BLaER1 (cell line): ENCODE data around the gene EIF4A3.

Experiments
- H3K27ac ChIP-seq: shearing (Covaris generic); formaldehyde crosslinking; 2 replicates; pipeline ENCODE4 v1.8.1; 2022
- H3K27me3 ChIP-seq: shearing (Covaris generic); formaldehyde crosslinking; 2 replicates; pipeline ENCODE4 v1.8.1; 2022
- H3K36me3 ChIP-seq: shearing (Covaris generic); formaldehyde crosslinking; 2 replicates; pipeline ENCODE4 v1.8.1; 2022
- H3K4me1 ChIP-seq: shearing (Covaris generic); formaldehyde crosslinking; 2 replicates; pipeline ENCODE4 v1.8.1; 2022
- H3K4me2 ChIP-seq: shearing (Covaris generic); formaldehyde crosslinking; 2 replicates; pipeline ENCODE4 v1.8.1; 2022
- H3K4me3 ChIP-seq: shearing (Covaris generic); formaldehyde crosslinking; 2 replicates; pipeline ENCODE4 v1.8.1; 2022
- H3K9ac ChIP-seq: shearing (Covaris generic); formaldehyde crosslinking; 2 replicates; pipeline ENCODE4 v1.8.1; 2022
- H3K9me3 ChIP-seq: shearing (Covaris generic); formaldehyde crosslinking; 2 replicates; pipeline ENCODE4 v1.8.1; 2022
- H4K20me1 ChIP-seq: shearing (Covaris generic); formaldehyde crosslinking; 2 replicates; pipeline ENCODE4 v1.8.1; 2022
- Cebpa-rat ChIP-seq: shearing (Covaris generic); IDR thresholded peaks from 2 replicates; pipeline ENCODE4 v1.8.1; 2022

EIF4A3 gene

DNA sequence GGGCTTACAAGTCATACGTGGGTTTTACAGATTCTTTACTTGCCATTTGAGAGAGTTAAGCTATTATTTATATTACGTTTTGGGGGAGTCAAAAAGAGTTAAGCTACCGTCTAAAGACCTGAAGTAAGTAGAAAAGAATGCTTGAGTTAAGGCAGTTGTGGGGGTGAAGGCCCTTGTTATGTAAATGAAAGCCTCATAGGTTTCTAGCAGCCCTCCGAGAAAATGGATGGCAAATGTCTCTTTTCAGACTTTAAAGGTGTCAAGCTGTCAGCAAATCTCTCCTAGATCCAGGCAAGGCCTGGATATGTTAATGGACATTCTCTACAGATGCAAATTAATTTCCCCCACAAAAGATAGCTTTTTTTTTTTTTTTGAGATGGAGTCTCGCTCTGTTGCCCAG is 7.2 kb upstream of the EIF4A3 start:
- Histone ChIP-seq H3K9me3 (peaks cover 34% of the 10 kb centered on the region), H3K4me3 (no peak overlapping the region), H3K36me3 (no peaks in the 10 kb centered on the region), H3K27ac (no peak overlapping the region; the same call in 1 of the 2 replicates), H3K4me2 (no peak overlapping the region), H3K4me1 (peaks cover 29% of the 10 kb centered on the region), H3K9ac (no peak overlapping the region), H3K27me3 (no peaks in the 10 kb centered on the region), H4K20me1 (no peaks in the 10 kb centered on the region)
- TF ChIP-seq Cebpa-rat = no peak

DNA sequence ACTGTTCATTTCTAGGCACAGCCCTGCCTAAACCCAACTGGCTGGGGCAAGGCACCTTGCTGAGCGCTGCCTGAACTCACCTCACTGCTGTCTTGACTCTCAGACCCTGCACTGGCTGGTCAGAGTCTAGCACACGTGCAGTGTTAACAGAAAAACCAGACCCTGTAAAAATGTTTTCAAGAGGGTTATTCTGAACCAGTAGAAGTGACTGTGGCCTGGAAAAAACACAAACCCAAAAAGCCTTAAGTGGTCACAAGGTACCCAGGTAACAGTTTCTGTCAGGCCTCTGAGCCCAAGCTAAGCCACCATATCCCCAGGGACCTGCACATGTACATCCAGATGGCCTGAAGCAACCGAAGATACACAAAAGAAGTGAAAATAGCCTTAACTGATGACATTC is 6.1 kb upstream of the EIF4A3 start:
- TF ChIP-seq Cebpa-rat = no peak
- Histone ChIP-seq H3K4me3 (no peak overlapping the region), H3K4me1 (peaks cover 41% of the 10 kb centered on the region), H3K36me3 (no peaks in the 10 kb centered on the region), H3K27ac (peak overlapping the region; percentile 65), H4K20me1 (no peaks in the 10 kb centered on the region), H3K4me2 (peak overlapping the region; percentile 61), H3K9ac (no peak overlapping the region), H3K9me3 (peaks cover 34% of the 10 kb centered on the region), H3K27me3 (no peaks in the 10 kb centered on the region)

DNA sequence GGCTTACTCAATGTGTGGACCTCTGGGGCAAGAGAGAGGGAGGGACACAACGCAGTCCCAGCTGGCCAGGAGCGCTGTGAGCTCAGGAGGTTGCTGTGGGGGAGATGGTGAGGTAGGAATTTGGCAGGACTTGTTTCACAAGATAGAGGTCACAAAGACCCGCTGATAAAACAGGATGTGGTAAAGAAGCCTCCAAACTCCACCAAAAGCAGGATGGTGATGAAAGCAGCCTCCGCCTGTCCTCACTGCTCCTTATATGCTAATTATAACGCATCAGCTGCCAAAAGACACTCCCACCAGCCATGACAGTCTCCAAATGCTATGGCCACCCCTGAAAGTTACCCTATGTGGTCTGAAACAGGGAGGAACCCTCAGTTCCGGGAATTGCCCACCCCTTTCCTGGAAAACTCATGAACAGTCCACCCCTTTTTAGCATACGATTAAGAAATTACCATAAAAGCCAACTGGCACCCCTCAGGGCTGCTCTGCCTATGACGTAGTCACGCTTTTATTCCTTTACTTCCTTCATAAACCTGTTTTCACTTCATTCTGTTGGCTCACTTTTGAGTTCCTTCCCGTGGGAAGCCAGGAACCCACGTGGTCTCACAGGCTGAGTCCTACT is 5.3 kb upstream of the EIF4A3 start:
- H3K4me2 ChIP-seq = peak overlapping the region; percentile 61

DNA sequence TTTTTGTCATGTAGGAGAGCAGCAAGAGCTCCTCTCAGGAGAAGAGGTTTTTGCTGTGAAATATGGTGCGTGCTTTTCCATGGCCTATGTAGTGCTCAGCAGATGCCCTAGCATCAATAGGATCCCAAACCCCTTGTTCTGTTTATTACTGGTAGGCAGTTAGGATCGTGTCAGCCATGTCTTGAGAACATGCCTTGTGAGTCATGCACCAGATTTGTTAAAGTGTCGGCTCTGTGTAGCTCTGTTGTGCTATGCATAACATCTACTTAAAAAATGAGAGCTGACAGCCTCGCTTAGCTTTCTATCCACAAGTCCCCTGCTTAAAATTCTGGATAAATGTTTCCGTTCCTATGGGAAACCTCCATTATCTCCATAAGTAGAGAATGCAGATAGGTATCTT is 4.4 kb upstream of the EIF4A3 start:
- no peaks in the 10 kb centered on the region for H3K36me3 ChIP-seq
- H3K27me3 ChIP-seq = no peaks in the 10 kb centered on the region
- H3K9ac ChIP-seq = no peak overlapping the region
- H3K4me2 ChIP-seq = no peak overlapping the region
- H3K27ac ChIP-seq = peak overlapping the region; percentile 65; the same call in 1 of the 2 replicates
- no peak for TF ChIP-seq Cebpa-rat
- peaks cover 4% of the 10 kb centered on the region for H4K20me1 ChIP-seq
- peaks cover 23% of the 10 kb centered on the region for H3K9me3 ChIP-seq
- H3K4me3 ChIP-seq = no peak overlapping the region
- peaks cover 43% of the 10 kb centered on the region for H3K4me1 ChIP-seq

More for the DNA sequence above, 5.3 kb upstream of the EIF4A3 start:
- TF ChIP-seq Cebpa-rat = no peak
- no peaks in the 10 kb centered on the region for H4K20me1 ChIP-seq
- peaks cover 31% of the 10 kb centered on the region for H3K9me3 ChIP-seq
- H3K4me1 ChIP-seq = peaks cover 43% of the 10 kb centered on the region
- H3K27me3 ChIP-seq = no peaks in the 10 kb centered on the region
- H3K4me3 ChIP-seq = no peak overlapping the region
- H3K27ac ChIP-seq = peak overlapping the region; percentile 65
- no peaks in the 10 kb centered on the region for H3K36me3 ChIP-seq
- H3K9ac ChIP-seq = no peak overlapping the region

DNA sequence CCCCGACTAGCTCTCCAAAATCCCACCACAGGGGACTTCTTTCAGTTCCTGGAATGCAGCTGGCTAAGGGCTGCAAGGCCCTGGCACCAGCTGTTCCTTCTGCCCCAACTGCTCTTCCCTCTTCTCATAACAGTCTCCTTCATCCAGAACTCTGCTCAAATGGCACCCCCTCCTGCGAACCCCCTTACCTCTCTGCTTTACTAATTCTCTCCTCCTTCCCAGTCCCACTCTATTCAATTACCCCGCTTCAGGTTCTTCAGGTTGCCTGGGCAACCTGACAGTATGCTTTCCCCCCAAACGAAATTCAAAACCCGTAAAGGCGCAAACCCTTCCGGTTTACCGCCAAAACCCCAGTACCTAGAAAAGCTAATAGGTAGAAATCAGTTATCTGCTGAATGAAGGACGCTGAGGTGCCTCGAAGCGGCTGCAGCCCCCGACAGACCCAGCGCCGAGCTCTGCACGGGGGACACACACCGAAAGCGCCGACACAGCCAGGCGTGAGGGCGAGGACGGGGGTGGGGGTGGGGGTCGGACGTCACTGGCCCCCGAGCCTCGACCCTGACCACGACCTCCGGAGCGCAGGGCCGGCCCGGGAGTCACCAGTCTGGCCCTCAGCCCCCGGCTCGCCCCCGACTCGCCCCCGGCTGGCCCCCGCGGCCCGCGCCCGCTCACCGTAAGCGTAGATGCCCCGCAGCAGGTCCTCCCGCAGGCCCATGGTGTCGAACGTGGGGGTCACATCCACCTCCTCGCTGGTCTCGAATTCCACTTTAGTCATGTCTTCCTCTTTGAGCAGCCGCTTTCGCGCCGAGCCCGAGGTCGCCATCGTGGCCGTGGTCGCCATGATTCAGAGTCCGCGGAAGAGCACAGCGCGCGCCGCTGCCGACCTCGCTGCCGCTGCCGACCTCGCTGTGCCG is 550 bp downstream of the EIF4A3 start:
- no peak for TF ChIP-seq Cebpa-rat
- Histone ChIP-seq H3K4me2 (peak overlapping the region; percentile 93), H3K4me1 (peaks cover 41% of the 10 kb centered on the region), H3K4me3 (peak overlapping the region; percentile 95), H3K27me3 (no peaks in the 10 kb centered on the region), H3K9ac (peak overlapping the region; percentile 97), H3K9me3 (no peaks in the 10 kb centered on the region), H4K20me1 (peaks cover 53% of the 10 kb centered on the region), H3K36me3 (peaks cover 34% of the 10 kb centered on the region), H3K27ac (peak overlapping the region; percentile 96)

DNA sequence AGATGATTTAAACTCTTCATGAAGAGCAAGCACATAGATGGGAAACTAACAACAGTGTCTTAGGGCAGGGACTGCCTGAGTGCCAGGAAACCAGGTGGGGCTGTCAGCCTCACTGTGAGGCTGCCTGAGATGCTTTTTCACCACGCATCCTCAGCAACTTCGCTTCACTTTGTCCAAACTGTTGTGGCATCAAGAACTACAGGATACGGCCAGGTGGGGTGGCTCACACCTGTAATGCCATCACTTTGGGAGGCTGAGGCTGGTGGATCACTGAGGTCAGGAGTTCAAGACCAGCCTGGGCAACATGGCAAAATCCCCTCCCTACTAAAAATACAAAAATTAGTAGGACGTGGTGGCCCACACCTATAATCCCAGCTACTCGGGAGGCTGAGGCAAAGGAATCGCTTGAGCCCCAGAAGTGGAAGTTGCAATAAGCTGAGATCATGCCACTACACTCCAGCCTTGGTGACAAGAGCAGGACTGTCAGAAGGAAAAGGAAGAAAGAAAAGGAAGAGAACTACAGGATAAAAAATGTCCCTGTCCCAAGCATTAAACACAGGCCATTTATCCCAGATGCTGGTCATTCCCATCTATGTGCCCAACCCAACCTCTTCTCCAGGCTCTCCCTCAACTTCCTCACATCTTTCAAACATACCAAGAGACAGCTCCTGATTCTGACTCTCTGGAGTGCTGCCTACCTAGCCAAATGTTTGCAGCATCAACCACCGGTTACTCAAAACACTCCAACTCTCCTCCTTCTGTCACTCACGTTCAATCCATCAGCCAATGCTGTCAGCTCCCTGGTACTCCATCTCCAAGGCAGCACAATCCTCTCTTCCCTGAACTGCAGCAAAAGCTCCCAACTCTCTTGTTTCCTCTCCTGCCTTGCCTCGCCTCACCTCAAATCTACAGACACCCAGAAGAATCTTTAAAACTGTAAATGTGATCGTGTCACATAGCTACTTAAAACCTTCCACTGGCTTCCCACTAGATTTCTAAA is 1.6 kb downstream of the EIF4A3 start:
- no peaks in the 10 kb centered on the region for H3K9me3 ChIP-seq

DNA sequence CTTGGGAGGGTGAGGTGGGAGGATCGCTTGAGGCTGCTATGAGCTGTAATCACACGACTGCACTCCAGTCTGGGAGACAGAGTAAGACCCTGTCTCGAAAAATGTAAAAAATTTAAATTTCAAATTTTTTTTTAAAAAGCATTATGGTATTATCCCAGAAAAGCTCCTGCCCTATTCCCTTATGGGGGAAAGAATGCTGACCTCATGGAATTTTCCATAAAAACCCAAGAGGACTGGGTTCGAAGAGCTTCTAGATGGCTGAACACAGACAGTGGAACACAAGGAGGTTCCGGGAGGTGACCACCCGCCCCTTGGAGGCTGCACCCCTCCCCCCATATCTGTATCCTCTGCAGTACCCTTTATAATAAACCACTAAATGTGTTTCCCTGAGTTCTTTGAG is 4.0 kb downstream of the EIF4A3 start:
- Histone ChIP-seq H3K4me1 (peaks cover 27% of the 10 kb centered on the region), H3K27me3 (no peaks in the 10 kb centered on the region), H3K9me3 (no peaks in the 10 kb centered on the region), H3K36me3 (peaks cover 69% of the 10 kb centered on the region), H3K4me2 (no peak overlapping the region), H3K4me3 (no peak overlapping the region), H4K20me1 (peaks cover 71% of the 10 kb centered on the region), H3K9ac (no peak overlapping the region), H3K27ac (no peak overlapping the region)
- TF ChIP-seq Cebpa-rat = no peak

More for the DNA sequence above, 1.6 kb downstream of the EIF4A3 start:
- peaks cover 44% of the 10 kb centered on the region for H3K36me3 ChIP-seq
- H3K27me3 ChIP-seq = no peaks in the 10 kb centered on the region
- TF ChIP-seq Cebpa-rat = no peak
- peak overlapping the region; percentile 97 for H3K9ac ChIP-seq
- peaks cover 63% of the 10 kb centered on the region for H4K20me1 ChIP-seq
- peak overlapping the region; percentile 95 for H3K4me3 ChIP-seq
- H3K27ac ChIP-seq = peak overlapping the region; percentile 96; the same call in 1 of the 2 replicates
- H3K4me2 ChIP-seq = peak overlapping the region; percentile 93
- H3K4me1 ChIP-seq = peaks cover 41% of the 10 kb centered on the region

DNA sequence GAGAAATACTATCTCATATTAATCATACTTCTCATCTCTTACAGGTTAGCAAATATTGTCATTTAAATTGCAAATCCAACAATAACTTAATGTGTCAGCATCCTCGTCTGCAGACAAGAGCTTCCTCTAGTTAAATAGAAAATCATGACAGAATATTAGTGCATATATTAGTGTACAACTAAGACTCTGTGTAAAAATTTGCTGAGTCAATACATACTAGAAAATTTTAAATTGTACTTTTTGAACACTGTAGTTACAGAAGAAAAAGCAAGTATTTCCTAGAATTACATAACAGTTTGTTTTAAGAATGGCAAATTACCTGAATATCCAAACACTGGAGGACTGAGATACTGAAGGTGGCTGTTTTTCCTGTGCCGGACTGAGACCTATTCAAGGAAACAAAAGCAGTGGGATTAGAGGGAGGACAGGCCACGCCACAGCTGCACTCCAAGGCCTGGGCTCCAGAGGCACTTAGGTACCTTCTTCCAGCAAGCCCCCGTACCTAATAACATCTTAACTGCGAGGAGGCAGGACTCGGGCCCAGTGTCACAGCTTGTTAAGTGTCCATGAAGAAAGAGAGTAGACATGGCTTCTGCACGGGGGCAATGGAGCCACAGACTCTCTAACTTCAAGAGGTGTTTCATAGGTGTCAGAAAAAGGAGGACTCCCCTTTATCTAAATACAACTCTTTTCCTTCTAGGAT is 5.3 kb downstream of the EIF4A3 start:
- H3K9ac ChIP-seq = no peak overlapping the region
- peaks cover 76% of the 10 kb centered on the region for H4K20me1 ChIP-seq
- no peak overlapping the region for H3K27ac ChIP-seq
- H3K4me1 ChIP-seq = peaks cover 25% of the 10 kb centered on the region
- no peaks in the 10 kb centered on the region for H3K9me3 ChIP-seq
- no peaks in the 10 kb centered on the region for H3K27me3 ChIP-seq
- peaks cover 82% of the 10 kb centered on the region for H3K36me3 ChIP-seq
- no peak overlapping the region for H3K4me2 ChIP-seq
- no peak for TF ChIP-seq Cebpa-rat
- H3K4me3 ChIP-seq = no peak overlapping the region
